Measurements from ENCODE around the gene LRRIQ1. TPM values are rescaled to one million over a fixed set of nuclear protein-coding genes. Genes with fewer than 3 reads are reported as not detected.

The LRRIQ1 gene
- total RNA-seq, 3 donors from 2014 or later (not counting 1 experiment from before 2014, with no cell fraction given), result not detected

DNA sequence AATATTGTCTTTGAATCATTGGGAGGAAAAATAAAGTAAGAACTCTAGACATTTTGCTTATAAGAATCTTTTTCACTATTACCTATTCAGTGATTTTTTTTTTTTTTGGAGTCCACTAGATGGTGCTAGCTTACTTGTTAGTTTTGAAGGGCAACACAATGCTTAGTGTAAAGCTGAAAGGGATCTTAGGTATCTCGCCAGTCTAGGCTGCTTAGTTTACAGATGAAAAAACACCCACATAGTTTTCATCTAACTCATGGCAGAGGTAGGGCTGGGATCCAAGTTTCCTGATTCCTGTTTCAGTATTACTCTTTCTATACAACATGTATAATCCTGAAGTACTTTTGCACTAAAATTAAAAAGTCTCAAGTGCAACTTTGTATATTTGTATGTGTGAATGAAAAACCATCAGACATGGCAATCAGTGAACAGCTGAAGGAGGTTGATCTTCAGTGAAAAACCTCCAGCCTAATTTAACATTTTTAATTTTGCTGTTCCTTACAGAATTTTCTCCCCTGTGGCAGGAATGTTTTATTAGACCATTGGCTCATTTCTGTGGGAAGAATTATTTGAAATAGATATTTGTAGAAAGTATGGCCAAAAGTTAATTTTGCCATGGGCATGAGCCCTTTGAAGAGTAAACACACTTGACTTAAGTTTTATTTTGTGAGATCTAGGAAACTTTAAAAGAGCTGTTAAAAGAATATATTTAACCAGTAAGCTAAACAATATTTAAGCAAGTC is 40.7 kb downstream of the LRRIQ1 start:
- Mint-ChIP-seq H3K4me3 (no peak overlapping the region), H3K36me3 (no peaks in the 10 kb centered on the region), H3K27me3 (ENCODE audit: low read depth in 2 of 2) (no peaks in the 10 kb centered on the region), H3K9me3 (no peaks in the 10 kb centered on the region), H3K27ac (no peak overlapping the region), H3K4me1 (no peaks in the 10 kb centered on the region)
- no peak overlapping the region for H3K4me3 ChIP-seq (ENCODE audit: low read length)
- DNase-seq (no peak), ATAC-seq (no peak)
- intact Hi-C loops (cut with micrococcal nuclease), result no loop called here
- no peaks in the 10 kb centered on the region for H3K36me3 ChIP-seq (ENCODE audit: control insufficient read depth, insufficient read depth, low read length)
- H3K27ac ChIP-seq (ENCODE audit: low read length), result no peak overlapping the region
- no CpG with 5 or more reads among the region's 1 CpG for WGBS (ENCODE audit: insufficient coverage)
- H3K27me3 ChIP-seq (ENCODE audit: control insufficient read depth, insufficient read depth, low read length), result no peaks in the 10 kb centered on the region
- no peaks in the 10 kb centered on the region for H3K9me3 ChIP-seq (ENCODE audit: control insufficient read depth, insufficient read depth, low read length)
- TF ChIP-seq, protein P1, sequence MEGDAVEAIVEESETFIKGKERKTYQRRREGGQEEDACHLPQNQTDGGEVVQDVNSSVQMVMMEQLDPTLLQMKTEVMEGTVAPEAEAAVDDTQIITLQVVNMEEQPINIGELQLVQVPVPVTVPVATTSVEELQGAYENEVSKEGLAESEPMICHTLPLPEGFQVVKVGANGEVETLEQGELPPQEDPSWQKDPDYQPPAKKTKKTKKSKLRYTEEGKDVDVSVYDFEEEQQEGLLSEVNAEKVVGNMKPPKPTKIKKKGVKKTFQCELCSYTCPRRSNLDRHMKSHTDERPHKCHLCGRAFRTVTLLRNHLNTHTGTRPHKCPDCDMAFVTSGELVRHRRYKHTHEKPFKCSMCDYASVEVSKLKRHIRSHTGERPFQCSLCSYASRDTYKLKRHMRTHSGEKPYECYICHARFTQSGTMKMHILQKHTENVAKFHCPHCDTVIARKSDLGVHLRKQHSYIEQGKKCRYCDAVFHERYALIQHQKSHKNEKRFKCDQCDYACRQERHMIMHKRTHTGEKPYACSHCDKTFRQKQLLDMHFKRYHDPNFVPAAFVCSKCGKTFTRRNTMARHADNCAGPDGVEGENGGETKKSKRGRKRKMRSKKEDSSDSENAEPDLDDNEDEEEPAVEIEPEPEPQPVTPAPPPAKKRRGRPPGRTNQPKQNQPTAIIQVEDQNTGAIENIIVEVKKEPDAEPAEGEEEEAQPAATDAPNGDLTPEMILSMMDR (IDR thresholded peaks at IDR 0.05), result no peak
- no peaks in the 10 kb centered on the region for H3K4me1 ChIP-seq (ENCODE audit: control insufficient read depth, insufficient read depth, low read length)

DNA sequence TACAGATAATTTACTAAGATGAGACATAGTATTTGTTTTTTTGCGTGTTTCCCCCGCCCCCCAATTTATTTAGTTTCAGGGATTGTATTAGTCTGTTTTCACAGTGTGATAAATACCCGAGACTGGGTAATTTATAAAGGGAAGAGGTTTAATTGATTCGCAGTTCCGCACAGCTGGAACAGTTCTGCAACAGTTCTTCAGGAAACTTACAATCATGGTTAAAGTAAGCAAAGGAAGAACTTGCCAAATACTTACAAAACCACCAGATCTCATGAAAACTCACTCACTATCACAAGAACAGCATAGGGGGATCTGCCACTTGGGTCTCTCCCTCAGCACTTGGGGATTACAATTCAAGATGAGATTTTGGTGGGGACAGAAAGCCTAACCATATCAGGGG is 48.9 kb downstream of the LRRIQ1 start:
- Mint-ChIP-seq H3K4me3 (no peak overlapping the region), H3K4me1 (no peaks in the 10 kb centered on the region), H3K9me3 (peaks cover 2 to 5% of the 10 kb centered on the region in 2 donors), H3K27me3 (ENCODE audit: low read depth in 2 of 2) (no peaks in the 10 kb centered on the region), H3K36me3 (no peaks in the 10 kb centered on the region), H3K27ac (no peak overlapping the region)
- H3K36me3 ChIP-seq (ENCODE audit: control insufficient read depth, insufficient read depth, low read length), result no peaks in the 10 kb centered on the region
- no peaks in the 10 kb centered on the region for H3K4me1 ChIP-seq (ENCODE audit: control insufficient read depth, insufficient read depth, low read length)
- H3K27me3 ChIP-seq (ENCODE audit: control insufficient read depth, insufficient read depth, low read length), result no peaks in the 10 kb centered on the region
- ATAC-seq, result no peak
- H3K27ac ChIP-seq (ENCODE audit: low read length), result no peak overlapping the region
- TF ChIP-seq, protein P1 (IDR thresholded peaks at IDR 0.05), result no peak
- no peak overlapping the region for H3K4me3 ChIP-seq (ENCODE audit: low read length)
- no peak for DNase-seq
- peaks cover 3% of the 10 kb centered on the region for H3K9me3 ChIP-seq (ENCODE audit: control insufficient read depth, insufficient read depth, low read length)
- intact Hi-C loops (cut with micrococcal nuclease), result no loop called here
- WGBS (ENCODE audit: insufficient coverage), result 92% methylated on average over 4 of the region's 5 CpGs

DNA sequence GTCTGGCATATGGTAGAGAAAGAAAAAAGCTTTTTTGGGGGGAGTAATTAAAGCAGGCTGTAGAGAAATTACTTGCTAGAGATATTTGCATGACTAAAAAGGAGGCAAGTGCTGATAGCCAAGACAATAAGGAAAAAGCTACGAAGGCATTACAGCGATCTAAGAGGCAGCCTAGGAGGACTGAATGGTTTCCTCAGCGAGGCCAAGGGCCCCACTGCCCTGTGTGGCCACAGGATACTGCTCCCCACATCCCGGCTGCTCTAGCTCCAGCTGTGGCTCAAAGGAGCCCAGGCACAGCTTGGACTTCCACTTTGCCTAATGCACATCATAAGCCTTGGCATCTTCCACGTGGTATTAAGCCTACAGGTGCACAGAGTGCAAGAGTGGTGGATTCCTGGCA is 53.6 kb downstream of the LRRIQ1 start:
- H3K27me3 Mint-ChIP-seq (ENCODE audit: low read depth in 2 of 2), result no peaks in the 10 kb centered on the region
- no peaks in the 10 kb centered on the region for H3K36me3 Mint-ChIP-seq
- H3K36me3 ChIP-seq (ENCODE audit: control insufficient read depth, insufficient read depth, low read length), result no peaks in the 10 kb centered on the region
- peaks cover 3 to 6% of the 10 kb centered on the region in 2 donors for H3K9me3 Mint-ChIP-seq
- WGBS (ENCODE audit: insufficient coverage), result 79% methylated on average over 5 of the region's 5 CpGs
- no peak for ATAC-seq
- no peak for DNase-seq
- H3K4me1 ChIP-seq (ENCODE audit: control insufficient read depth, insufficient read depth, low read length), result no peaks in the 10 kb centered on the region
- intact Hi-C loops (cut with micrococcal nuclease), result no loop called here
- TF ChIP-seq, protein P1 (IDR thresholded peaks at IDR 0.05), result no peak
- H3K4me3 Mint-ChIP-seq, result no peak overlapping the region
- H3K4me1 Mint-ChIP-seq, result no peaks in the 10 kb centered on the region
- H3K9me3 ChIP-seq (ENCODE audit: control insufficient read depth, insufficient read depth, low read length), result peaks cover 3% of the 10 kb centered on the region
- no peaks in the 10 kb centered on the region for H3K27me3 ChIP-seq (ENCODE audit: control insufficient read depth, insufficient read depth, low read length)
- no peak overlapping the region for H3K27ac ChIP-seq (ENCODE audit: low read length)
- H3K27ac Mint-ChIP-seq, result no peak overlapping the region
- no peak overlapping the region for H3K4me3 ChIP-seq (ENCODE audit: low read length)

Measured in natural killer cell (primary cell).